Parathyroid adenoma (tissue), 2 donors: ENCODE measurements around the gene ASZ1.
"Not testable (repeated sequence)": the region's sequence is repeated elsewhere in the genome, so short reads cannot be mapped to it uniquely, and the experiment has no call there.

Source experiments
- H2AFZ ChIP-seq: fragments of 300-600 bp; sonication (generic); one replicate; pipeline ENCODE4 v1.7.0; 2017; ENCODE audit warnings: antibody characterized with exemption, mild to moderate bottlenecking
- H3K27ac ChIP-seq: fragments of 300-600 bp; sonication (generic); one replicate; pipeline ENCODE4 v1.7.0; 2017
- H3K27me3 ChIP-seq: fragments of 300-600 bp; sonication (generic); one replicate; pipeline ENCODE4 v1.7.0; 2017; ENCODE audit warnings: low read length; ENCODE audit not compliant: control insufficient read depth, insufficient read depth
- H3K36me3 ChIP-seq: fragments of 300-600 bp; sonication (generic); one replicate; pipeline ENCODE4 v1.7.0; 2017; ENCODE audit warnings: low read length; ENCODE audit not compliant: control insufficient read depth, insufficient read depth
- H3K4me1 ChIP-seq: fragments of 300-600 bp; sonication (generic); one replicate; pipeline ENCODE4 v1.7.0; 2017; ENCODE audit warnings: control low read depth
- H3K4me2 ChIP-seq: fragments of 300-600 bp; sonication (generic); one replicate; pipeline ENCODE4 v1.7.0; 2017; ENCODE audit warnings: low read length
- H3K4me3 ChIP-seq: fragments of 300-600 bp; sonication (generic); one replicate; pipeline ENCODE4 v1.7.0; 2017; ENCODE audit warnings: low read depth, low read length
- H3K79me2 ChIP-seq: fragments of 300-600 bp; sonication (generic); one replicate; pipeline ENCODE4 v1.7.0; 2017; ENCODE audit warnings: control low read depth
- H3K9ac ChIP-seq: fragments of 300-600 bp; sonication (generic); one replicate; pipeline ENCODE4 v1.7.0; 2017; ENCODE audit warnings: mild to moderate bottlenecking
- H3K9me3 ChIP-seq: fragments of 300-600 bp; sonication (generic); one replicate; pipeline ENCODE4 v1.7.0; 2017; ENCODE audit warnings: low read length; ENCODE audit not compliant: control insufficient read depth
- CTCF ChIP-seq: fragments of 300-600 bp; sonication (generic); IDR thresholded peaks from one replicate; pipeline ENCODE4 v1.7.0; 2017; ENCODE audit warnings: antibody characterized with exemption, mild to moderate bottlenecking
- donor health status: primary hyperparathyroidism.

The ASZ1 gene

GRCh38 chr7:117424090-117424829 is 3.0 kb downstream of the ASZ1 start:
- Histone ChIP-seq H3K4me2 (no peak overlapping the region), H3K9ac (no peak overlapping the region), H3K4me1 (no peaks in the 10 kb centered on the region), H3K9me3 (no peaks in the 10 kb centered on the region), H3K27ac (no peak overlapping the region), H3K36me3 (no peaks in the 10 kb centered on the region), H3K79me2 (no peaks in the 10 kb centered on the region), H3K4me3 (no peak overlapping the region), H2AFZ (no peak overlapping the region), H3K27me3 (no peaks in the 10 kb centered on the region)
- TF ChIP-seq CTCF: no peak

- not testable (repeated sequence) for H3K79me2 ChIP-seq, H3K27ac ChIP-seq, H3K36me3 ChIP-seq, H3K4me1 ChIP-seq, H2AFZ ChIP-seq, H3K27me3 ChIP-seq, H3K4me3 ChIP-seq, H3K9me3 ChIP-seq, H3K9ac ChIP-seq, H3K4me2 ChIP-seq
Measured at GRCh38 chr7:117414591-117414990, 12.7 kb downstream of the ASZ1 start.

- H3K4me1 ChIP-seq: no peaks in the 10 kb centered on the region
- no peak overlapping the region for H2AFZ ChIP-seq
- H3K4me2 ChIP-seq: no peak overlapping the region
- H3K4me3 ChIP-seq: no peak overlapping the region
- no peaks in the 10 kb centered on the region for H3K36me3 ChIP-seq
- H3K9ac ChIP-seq: no peak overlapping the region
- no peaks in the 10 kb centered on the region for H3K79me2 ChIP-seq
- no peaks in the 10 kb centered on the region for H3K9me3 ChIP-seq
- no peak for TF ChIP-seq CTCF
- no peak overlapping the region for H3K27ac ChIP-seq
- H3K27me3 ChIP-seq: no peaks in the 10 kb centered on the region
Measured at GRCh38 chr7:117412946-117413559, 14.2 kb downstream of the ASZ1 start.

- no peaks in the 10 kb centered on the region for H3K9me3 ChIP-seq
- no peaks in the 10 kb centered on the region for H3K36me3 ChIP-seq
- no peak overlapping the region for H2AFZ ChIP-seq
- no peak overlapping the region for H3K27ac ChIP-seq
- no peaks in the 10 kb centered on the region for H3K4me1 ChIP-seq
- no peak overlapping the region for H3K9ac ChIP-seq
- H3K4me2 ChIP-seq: no peak overlapping the region
- no peaks in the 10 kb centered on the region for H3K27me3 ChIP-seq
- H3K79me2 ChIP-seq: no peaks in the 10 kb centered on the region
- no peak overlapping the region for H3K4me3 ChIP-seq
- no peak for TF ChIP-seq CTCF
Measured at GRCh38 chr7:117412390-117412789, 14.9 kb downstream of the ASZ1 start.

GRCh38 chr7:117411539-117411938 is 15.8 kb downstream of the ASZ1 start:
- TF ChIP-seq CTCF: no peak
- H3K9ac ChIP-seq: no peak overlapping the region
- no peak overlapping the region for H3K4me2 ChIP-seq
- H3K27ac ChIP-seq: no peak overlapping the region
- no peaks in the 10 kb centered on the region for H3K36me3 ChIP-seq
- H3K79me2 ChIP-seq: no peaks in the 10 kb centered on the region
- H3K9me3 ChIP-seq: no peaks in the 10 kb centered on the region
- H3K4me3 ChIP-seq: no peak overlapping the region
- H3K4me1 ChIP-seq: no peaks in the 10 kb centered on the region
- no peak overlapping the region for H2AFZ ChIP-seq
- no peaks in the 10 kb centered on the region for H3K27me3 ChIP-seq
